Right ventricle myocardium inferior (tissue), 1 donor: Measurements from ENCODE around the gene SPATA6. TPM values are rescaled to one million over a fixed set of nuclear protein-coding genes. Genes with fewer than 3 reads are reported as not detected.
"Not testable (repeated sequence)": the region's sequence is repeated elsewhere in the genome, so short reads cannot be mapped to it uniquely, and the experiment has no call there.

Source experiments
- ATAC-seq: fragments of 200-7000 bp; cut with Tn5 transposase; one replicate; pipeline ENCODE4 v1.9.1; 2020; ENCODE audit warnings: mild to moderate bottlenecking, moderate library complexity
- DNase-seq: peaks from one replicate; pipeline ENCODE4 v3.0.0; 2021; ENCODE audit errors: missing footprints
- intact Hi-C: fragments of 100-400 bp; cut with DNase I; formaldehyde crosslinking; loops from one replicate; pipeline ENCODE4 v1.11.0; 2022
- total RNA-seq: library from RNA; stranded (reverse); fragmentation: NEBNext Ultra II Directional; extraction: Animal tissue kit (Norgen Biotek cat#: 25700); gene quantifications from one replicate; pipeline ENCODE4 v1.2.1, GENCODE V29; 2021
- donor health status: DM: no; HTN: yes; CAD: no; lungs with severe emphysema.

SPATA6 gene
- total RNA-seq, 1 donor from 2014 or later: 10.8 TPM

DNA sequence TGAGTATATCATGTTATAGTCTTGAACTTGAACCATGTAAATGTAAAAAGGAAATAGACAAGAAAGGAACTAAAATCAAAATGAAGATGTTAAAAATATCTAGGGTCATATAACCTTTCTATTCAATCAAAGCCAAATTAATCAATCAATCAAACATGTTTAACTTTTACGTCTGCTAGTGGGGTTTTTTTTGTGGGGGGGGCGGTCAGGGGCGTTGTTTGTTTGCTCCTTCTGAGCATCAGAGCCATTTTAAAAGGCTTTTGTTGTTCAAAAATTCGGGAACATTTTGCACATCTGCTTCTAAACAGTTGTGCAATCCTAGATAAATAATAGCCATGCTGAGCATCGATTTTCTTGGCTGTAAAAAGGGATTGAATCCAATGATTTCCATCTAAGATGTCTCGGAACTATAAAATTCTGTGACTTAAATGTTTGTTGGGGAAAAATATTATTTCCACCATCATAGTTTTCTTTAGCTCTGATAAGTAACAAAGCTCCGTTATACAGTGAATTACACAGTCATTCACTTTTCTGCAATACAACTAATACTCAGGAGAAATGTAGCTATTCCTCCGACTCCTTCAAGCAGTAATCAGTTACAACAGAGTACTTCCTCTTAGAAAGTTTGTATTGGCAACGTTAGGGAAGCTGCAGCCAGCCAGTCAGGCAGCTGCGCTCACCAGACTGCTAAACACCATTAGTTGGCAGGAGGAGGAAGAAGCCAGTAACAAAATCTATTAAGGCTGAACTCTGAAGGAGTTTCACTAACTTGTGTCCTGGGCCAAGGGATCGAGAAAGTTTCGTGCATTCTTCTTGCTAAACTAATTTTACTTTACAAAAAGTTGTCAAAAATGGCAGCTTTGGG, 2.2 kb downstream of the SPATA6 start:
- DNase-seq (peak; percentile 88), ATAC-seq (peak; percentile 67)

GRCh38 chr1:48466594-48466993, 5.4 kb downstream of the SPATA6 start:
- intact Hi-C loops: no loop called here
- DNase-seq: no peak
- ATAC-seq: no peak

More for the DNA sequence above, 2.2 kb downstream of the SPATA6 start:
- intact Hi-C loops: no loop called here

DNA sequence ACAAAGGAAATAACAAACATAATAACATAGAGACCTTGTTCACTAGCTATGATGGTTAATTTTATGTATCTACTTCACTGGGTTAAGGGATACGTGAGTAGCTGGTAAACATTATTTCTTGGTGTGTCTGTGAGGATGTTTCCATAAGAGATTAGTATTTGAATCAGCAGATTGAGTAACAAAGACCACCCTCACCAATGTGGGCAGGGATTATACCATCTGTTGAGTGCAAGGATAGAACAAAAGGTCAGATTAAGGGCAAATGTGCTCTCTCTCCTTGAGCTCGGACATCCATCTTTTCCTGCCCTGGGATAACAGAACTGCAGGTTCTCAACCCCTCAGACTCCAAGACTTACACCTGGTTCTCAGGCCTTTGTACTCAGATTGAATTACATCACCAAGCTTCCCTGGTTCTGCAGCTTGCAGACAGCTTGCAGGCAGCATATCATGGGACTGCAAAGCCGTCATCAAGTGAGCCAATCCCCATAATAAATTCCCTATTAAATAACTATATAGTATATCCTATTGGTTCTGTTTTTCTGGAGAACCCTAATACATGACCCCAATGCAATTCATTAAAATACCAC, 9.2 kb downstream of the SPATA6 start:
- no peak for DNase-seq
- ATAC-seq: no peak
- intact Hi-C loops: no loop called here

- DNase-seq (no peak), ATAC-seq (no peak)
- intact Hi-C loops: no loop called here
Observed at GRCh38 chr1:48450505-48450904, 21.5 kb downstream of the SPATA6 start.

DNA sequence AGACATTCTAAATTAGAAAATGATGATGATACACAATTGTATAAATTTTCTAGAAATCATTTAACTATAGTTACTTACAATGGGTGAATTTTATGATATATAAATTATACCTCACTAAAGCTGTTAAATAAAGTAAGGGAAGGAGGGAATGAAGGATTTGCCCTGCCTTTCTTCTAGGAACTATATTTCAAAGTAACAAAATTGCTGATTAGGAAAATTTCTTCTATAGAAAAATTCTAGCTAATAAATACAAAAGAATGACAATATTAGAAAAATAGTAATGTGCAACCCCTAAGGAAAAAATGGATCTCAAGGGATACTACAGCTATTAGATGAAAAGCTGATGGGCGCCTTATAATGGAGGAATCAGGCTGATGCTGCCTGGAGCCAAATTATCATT, 23.1 kb downstream of the SPATA6 start:
- ATAC-seq (no peak), DNase-seq (no peak)
- intact Hi-C loops: no loop called here

DNA sequence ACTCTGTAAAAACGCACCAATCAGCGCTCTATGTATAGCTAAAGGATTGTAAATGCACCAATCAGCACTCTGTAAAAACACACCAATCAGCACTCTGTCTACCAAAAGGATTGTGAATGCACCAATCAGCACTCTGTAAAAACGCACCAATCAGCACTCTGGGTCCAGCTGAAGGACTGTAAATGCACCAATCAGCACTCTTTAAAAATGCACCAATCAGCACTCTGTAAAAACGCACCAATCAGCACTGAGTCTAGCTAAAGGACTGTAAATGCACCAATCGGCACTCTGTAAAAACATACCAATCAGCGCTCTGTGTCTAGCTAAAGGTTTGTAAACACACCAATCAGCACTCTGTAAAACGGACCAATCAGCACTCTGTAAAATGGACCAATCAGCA, 27.8 kb downstream of the SPATA6 start:
- DNase-seq, intact Hi-C loops, ATAC-seq: not testable (repeated sequence)

GRCh38 chr1:48442864-48443619, 29.0 kb downstream of the SPATA6 start:
- ATAC-seq (no peak), DNase-seq (no peak)
- intact Hi-C loops: no loop called here

DNA sequence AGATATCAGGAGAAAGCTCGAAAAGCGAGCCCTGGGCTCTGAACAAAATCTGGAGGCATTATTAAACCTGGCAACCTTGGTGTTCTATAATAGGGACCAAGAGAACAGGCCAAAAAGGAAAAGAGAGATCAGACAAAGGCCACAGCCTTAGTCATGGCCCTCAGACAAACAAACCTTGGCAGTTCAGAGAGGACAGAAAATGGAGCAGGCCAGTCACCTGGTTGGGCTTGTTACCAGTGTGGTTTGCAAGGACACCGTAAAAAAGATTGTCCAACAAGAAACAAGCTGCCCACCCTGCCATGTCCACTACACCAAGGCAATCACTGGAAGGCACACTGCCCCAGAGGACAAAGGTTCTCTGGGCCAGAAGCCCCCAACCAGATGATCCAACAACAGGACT, 31.2 kb downstream of the SPATA6 start:
- ATAC-seq, DNase-seq, intact Hi-C loops: not testable (repeated sequence)

DNA sequence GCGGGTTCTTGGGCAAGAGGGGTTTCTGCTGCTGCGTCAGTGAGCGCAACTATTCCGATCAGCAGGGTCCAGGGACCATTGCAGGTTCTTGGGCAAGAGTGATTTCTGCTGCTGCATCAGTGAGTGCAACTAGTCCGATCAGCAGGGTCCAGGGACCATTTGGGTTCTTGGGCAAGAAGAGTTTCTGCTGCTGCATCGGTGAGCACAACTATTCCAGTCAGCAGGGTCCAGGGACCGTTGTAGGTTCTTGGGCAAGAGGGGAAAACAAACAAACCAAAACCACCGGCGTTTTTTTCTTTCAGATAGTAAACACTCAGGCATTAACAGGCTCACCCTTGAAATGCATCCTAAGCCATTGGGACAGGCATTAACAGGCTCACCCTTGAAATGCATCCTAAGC, 32.6 kb downstream of the SPATA6 start:
- ATAC-seq (no peak), DNase-seq (no peak)
- intact Hi-C loops: no loop called here

GRCh38 chr1:48437379-48437778, 34.6 kb downstream of the SPATA6 start:
- DNase-seq, intact Hi-C loops: not testable (repeated sequence)
- peak; percentile 64 for ATAC-seq

DNA sequence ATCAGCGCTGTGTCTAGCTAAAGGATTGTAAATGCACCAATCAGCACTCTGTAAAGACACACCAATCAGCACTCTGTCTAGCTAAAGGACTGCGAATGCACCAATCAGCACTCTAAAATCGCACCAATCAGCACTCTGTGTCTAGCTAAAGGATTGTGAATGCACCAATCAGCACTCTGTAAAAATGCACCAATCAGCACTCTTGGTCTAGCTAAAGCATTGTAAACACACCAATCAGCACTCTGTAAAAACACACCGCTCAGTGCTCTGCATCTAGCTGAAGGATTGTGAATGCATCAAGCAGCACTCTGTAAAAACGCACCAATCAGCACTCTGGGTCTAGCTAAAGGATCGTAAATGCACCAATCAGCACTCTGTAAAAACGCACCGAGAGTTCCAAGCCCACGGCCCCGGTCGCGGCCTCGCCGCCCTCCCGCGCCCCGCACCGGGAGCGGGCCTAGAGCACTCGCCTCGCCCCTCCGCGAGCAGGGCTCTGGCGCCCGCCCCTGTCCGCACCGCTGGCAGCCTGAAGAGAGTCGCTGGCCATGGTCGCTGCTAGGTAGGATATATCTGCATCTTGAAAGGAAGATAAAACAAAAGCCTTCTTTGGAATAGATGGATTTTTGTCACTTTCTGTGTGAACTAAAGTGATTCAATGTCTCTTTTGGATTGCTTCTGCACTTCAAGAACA, 36.5 kb downstream of the SPATA6 start:
- intact Hi-C loops, ATAC-seq, DNase-seq: not testable (repeated sequence)

- intact Hi-C loops: no loop called here
- ATAC-seq (no peak), DNase-seq (no peak)
Observed at GRCh38 chr1:48430832-48431231, 41.2 kb downstream of the SPATA6 start.

- ATAC-seq (no peak), DNase-seq (no peak)
- intact Hi-C loops: no loop called here
Observed at GRCh38 chr1:48422009-48422408, 50.0 kb downstream of the SPATA6 start.

DNA sequence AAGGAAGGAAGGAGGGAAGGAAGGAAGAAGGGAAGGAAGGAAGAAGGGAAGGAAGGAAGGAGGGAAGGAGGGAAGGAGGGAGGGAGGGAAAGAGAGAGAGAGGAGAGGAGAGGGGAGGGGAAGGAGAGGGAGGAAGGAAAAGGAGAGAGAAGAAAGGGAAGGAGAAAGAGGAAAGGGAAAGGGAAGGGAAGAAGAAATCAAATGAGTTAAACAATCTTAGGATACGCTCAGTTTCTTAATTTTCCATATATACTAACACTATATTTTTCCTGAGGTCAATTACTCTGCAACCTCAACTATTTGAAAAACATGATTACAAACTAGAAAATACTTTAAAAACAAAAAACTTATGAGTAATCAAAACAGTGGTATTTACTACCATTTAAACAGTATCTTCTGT, 53.3 kb downstream of the SPATA6 start:
- DNase-seq: no peak

GRCh38 chr1:48415050-48415449, 57.0 kb downstream of the SPATA6 start:
- peak; percentile 78 for ATAC-seq
- intact Hi-C loops: no loop called here
- DNase-seq: no peak

More for the DNA sequence above, 53.3 kb downstream of the SPATA6 start:
- intact Hi-C loops: no loop called here
- no peak for ATAC-seq

DNA sequence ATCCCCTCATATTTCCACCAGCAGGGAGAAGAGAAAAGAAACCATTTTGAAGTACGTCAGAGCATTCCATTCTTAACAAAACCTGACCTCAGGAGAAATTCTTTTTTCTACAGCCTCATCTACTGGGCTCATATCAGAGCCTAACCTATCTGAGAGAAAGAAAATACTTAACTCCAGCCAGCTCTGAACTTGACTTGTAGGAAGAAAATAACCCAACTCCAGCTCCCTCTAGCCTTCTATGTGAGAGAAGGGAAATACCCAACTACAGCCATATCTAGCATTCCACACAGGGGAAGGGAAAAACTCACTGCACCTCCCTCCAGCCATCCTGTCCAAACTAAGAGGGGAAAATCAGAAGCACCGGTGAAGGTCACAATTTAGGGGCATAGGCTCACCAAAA, 57.7 kb downstream of the SPATA6 start:
- intact Hi-C loops: no loop called here
- no peak for DNase-seq
- peak; percentile 74 for ATAC-seq

GRCh38 chr1:48405940-48406339, 66.1 kb downstream of the SPATA6 start:
- no peak for DNase-seq
- ATAC-seq: no peak
- intact Hi-C loops: no loop called here

GRCh38 chr1:48405400-48405799, 66.6 kb downstream of the SPATA6 start:
- peak; percentile 75 for ATAC-seq

GRCh38 chr1:48402599-48402998, 69.4 kb downstream of the SPATA6 start:
- no peak for ATAC-seq
- intact Hi-C loops: no loop called here
- DNase-seq: no peak

More at GRCh38 chr1:48405400-48405799, 66.6 kb downstream of the SPATA6 start:
- intact Hi-C loops: no loop called here
- no peak for DNase-seq
